OCI-LY7 (cell line): ENCODE results near the gene ACSS3. TPM values are rescaled to one million over a fixed set of nuclear protein-coding genes. Genes with fewer than 3 reads are reported as not detected.

ENCODE experiments used
- BruUV-seq: library from RNA; stranded (reverse); fragments of 400-500 nt; replicated peaks from 2 replicates; lab custom pipeline; 2021; lab: Mats Ljungman, UMichigan
- CTCF ChIA-PET: fragments of 300-600 bp; sonication (Branson Sonifier 250); formaldehyde crosslinking; loops from one replicate; lab custom pipeline; 2022; ENCODE audit warnings: antibody characterized with exemption; ENCODE audit not compliant: unreplicated experiment; lab: Charles Lee
- POLR2A ChIA-PET: fragments of 300-600 bp; sonication (Branson Sonifier 250); formaldehyde crosslinking; loops from one replicate; lab custom pipeline; 2022; ENCODE audit warnings: antibody characterized with exemption; lab: Charles Lee
- DNase-seq: peaks from one replicate; pipeline ENCODE4 v3.0.0-alpha.2; 2015; ENCODE audit warnings: low spot score
- H2AFZ ChIP-seq: fragments of 200-600 bp; sonication (generic), shearing (Covaris generic); 2 replicates; pipeline ENCODE4 v1.6.1; 2014; ENCODE audit warnings: mild to moderate bottlenecking, antibody characterized with exemption, low read length, moderate library complexity
- H3K27ac ChIP-seq: fragments of 200-600 bp; sonication (generic); 2 replicates; pipeline ENCODE4 v1.5.1; 2014; ENCODE audit warnings: mixed run types, low read depth, mild to moderate bottlenecking, moderate library complexity, low read length, inconsistent platforms; ENCODE audit not compliant: poor library complexity, severe bottlenecking
- H3K36me3 ChIP-seq: fragments of 200-600 bp; sonication (generic); 2 replicates; pipeline ENCODE4 v1.6.1; 2014; ENCODE audit warnings: mild to moderate bottlenecking, antibody characterized with exemption, low read length, moderate library complexity, mixed read lengths; ENCODE audit not compliant: insufficient read depth
- H3K4me1 ChIP-seq: fragments of 200-600 bp; sonication (generic); 2 replicates; pipeline ENCODE4 v1.5.1; 2014; ENCODE audit warnings: mild to moderate bottlenecking, low read length; ENCODE audit not compliant: insufficient read depth, poor library complexity, severe bottlenecking
- H3K4me2 ChIP-seq: fragments of 200-600 bp; sonication (generic); 2 replicates; pipeline ENCODE4 v1.6.1; 2014; ENCODE audit warnings: mild to moderate bottlenecking, low read length
- H3K4me3 ChIP-seq: fragments of 200-600 bp; sonication (generic); 2 replicates; pipeline ENCODE4 v1.5.1; 2014; ENCODE audit warnings: mild to moderate bottlenecking, low read depth, low read length; ENCODE audit not compliant: poor library complexity, severe bottlenecking
- H3K79me2 ChIP-seq: fragments of 200-600 bp; sonication (generic); 2 replicates; pipeline ENCODE4 v1.6.1; 2016; ENCODE audit warnings: low read depth, mild to moderate bottlenecking, low read length, moderate library complexity, mixed read lengths; ENCODE audit not compliant: insufficient read depth
- H3K9me2 ChIP-seq: fragments of 200-600 bp; sonication (generic); 2 replicates; pipeline ENCODE4 v1.6.1; 2016; ENCODE audit warnings: mild to moderate bottlenecking, low read length, mixed read lengths; ENCODE audit not compliant: insufficient read depth
- H3K9me3 ChIP-seq: fragments of 200-600 bp; sonication (generic); 2 replicates; pipeline ENCODE4 v1.6.1; 2014; ENCODE audit warnings: mild to moderate bottlenecking, mixed run types, low read length, mixed read lengths
- H4K20me1 ChIP-seq: fragments of 200-600 bp; sonication (generic); 2 replicates; pipeline ENCODE4 v1.6.1; 2014; ENCODE audit warnings: mild to moderate bottlenecking, antibody characterized with exemption, low read length, moderate library complexity, mixed read lengths; ENCODE audit not compliant: insufficient read depth
- CTCF ChIP-seq: fragments of 200-600 bp; sonication (generic); conservative IDR thresholded peaks from 2 replicates; pipeline ENCODE4 v1.5.1; 2014; ENCODE audit warnings: mild to moderate bottlenecking, antibody characterized with exemption, low read length, moderate library complexity, mixed read lengths
- EZH2phosphoT487 ChIP-seq: fragments of 200-600 bp; sonication (generic); IDR thresholded peaks from 2 replicates; pipeline ENCODE4 v1.6.1; 2018; ENCODE audit warnings: low read depth, borderline replicate concordance, mild to moderate bottlenecking, mixed run types, antibody characterized with exemption, low read length, moderate library complexity, mixed read lengths
- intact Hi-C: fragments of 100-400 bp; cut with micrococcal nuclease; formaldehyde crosslinking; loops from one replicate; pipeline ENCODE4 v1.10.0; 2022; ENCODE audit not compliant: unreplicated experiment
- total RNA-seq, 2 experiments: library from RNA; depleted of rRNA in 1 of 2; stranded (reverse); fragments of >200 nt in 1 of 2; shearing (Covaris generic) in 1 of 2; gene quantifications; 2 replicates each; pipeline ENCODE4 v1.2.3, GENCODE V29; 2014 to 2022

The ACSS3 gene
- total RNA-seq, 2 experiments from 2014 or later: not detected

GRCh38 chr12:81120961-81121360 is 43.1 kb downstream of the ACSS3 start:
- H3K4me3 ChIP-seq: no peak overlapping the region
- H4K20me1 ChIP-seq: no peaks in the 10 kb centered on the region
- DNase-seq: no peak
- H3K79me2 ChIP-seq: no peaks in the 10 kb centered on the region
- no TSS peak for BruUV-seq
- POLR2A ChIA-PET: no interaction called here
- no peaks in the 10 kb centered on the region for H3K9me2 ChIP-seq
- CTCF ChIA-PET: no interaction called here
- no peak overlapping the region for H3K27ac ChIP-seq
- H3K4me1 ChIP-seq: no peaks in the 10 kb centered on the region
- H3K9me3 ChIP-seq: no peaks in the 10 kb centered on the region
- no peaks in the 10 kb centered on the region for H3K36me3 ChIP-seq
- H2AFZ ChIP-seq: no peak overlapping the region
- H3K4me2 ChIP-seq: no peak overlapping the region
- TF ChIP-seq CTCF (no peak), EZH2phosphoT487 (no peak)
- intact Hi-C loops: no loop called here

- no peaks in the 10 kb centered on the region for H3K79me2 ChIP-seq
- no peaks in the 10 kb centered on the region for H3K9me3 ChIP-seq
- no peak overlapping the region for H2AFZ ChIP-seq
- no peaks in the 10 kb centered on the region for H3K36me3 ChIP-seq
- POLR2A ChIA-PET: no interaction called here
- CTCF ChIA-PET: no interaction called here
- no peak overlapping the region for H3K27ac ChIP-seq
- intact Hi-C loops: no loop called here
- DNase-seq: no peak
- no peak overlapping the region for H3K4me2 ChIP-seq
- no peak overlapping the region for H3K4me3 ChIP-seq
- no peaks in the 10 kb centered on the region for H3K9me2 ChIP-seq
- H4K20me1 ChIP-seq: no peaks in the 10 kb centered on the region
- H3K4me1 ChIP-seq: no peaks in the 10 kb centered on the region
- BruUV-seq: no TSS peak
- TF ChIP-seq CTCF (no peak), EZH2phosphoT487 (no peak)
Measured at GRCh38 chr12:81123611-81124010, 45.7 kb downstream of the ACSS3 start.

GRCh38 chr12:81125691-81126090 is 47.8 kb downstream of the ACSS3 start:
- Histone ChIP-seq H3K79me2 (no peaks in the 10 kb centered on the region), H3K9me3 (no peaks in the 10 kb centered on the region), H3K9me2 (no peaks in the 10 kb centered on the region), H4K20me1 (no peaks in the 10 kb centered on the region), H3K4me3 (no peak overlapping the region), H3K4me2 (no peak overlapping the region), H3K27ac (no peak overlapping the region), H3K36me3 (no peaks in the 10 kb centered on the region), H3K4me1 (no peaks in the 10 kb centered on the region), H2AFZ (no peak overlapping the region)
- POLR2A ChIA-PET: interaction anchor here (0.9 kb wide), 1 partner anchor 16 kb away, joined by 4 read pairs; no protein-coding TSS in a partner anchor
- BruUV-seq: no TSS peak
- CTCF ChIA-PET: no interaction called here
- no peak for DNase-seq
- TF ChIP-seq CTCF: no peak
- TF ChIP-seq EZH2phosphoT487: no peak
- intact Hi-C loops: loop anchor here (5.0 kb wide), 1 partner anchor 713 kb away; no protein-coding TSS in a partner anchor
